HG03575 (cell line): Measurements from ENCODE around the gene RPP40.
"Not testable (repeated sequence)": the region's sequence is repeated elsewhere in the genome, so short reads cannot be mapped to it uniquely, and the experiment has no call there.

Experiments used
- ATAC-seq: cut with Tn5 transposase; IDR thresholded peaks from one replicate; pipeline ENCODE4 v1.9.1; 2021; ENCODE audit not compliant: unreplicated experiment, insufficient number of reproducible peaks, low FRiP score; ENCODE audit errors: extremely low read depth

The RPP40 gene

GRCh38 chr6:5025911-5026819 lies 22.3 kb upstream of the RPP40 start:
- ATAC-seq: no peak

GRCh38 chr6:5023923-5024322 lies 20.1 kb upstream of the RPP40 start:
- ATAC-seq: no peak

- no peak for ATAC-seq
Measured at GRCh38 chr6:5020142-5020541, 16.3 kb upstream of the RPP40 start.

- no peak for ATAC-seq
Measured at GRCh38 chr6:5014072-5014561, 10.3 kb upstream of the RPP40 start.

GRCh38 chr6:5012519-5012918 lies 8.7 kb upstream of the RPP40 start:
- ATAC-seq: no peak

GRCh38 chr6:5011346-5011745 lies 7.5 kb upstream of the RPP40 start:
- ATAC-seq: no peak

- no peak for ATAC-seq
Measured at GRCh38 chr6:5007531-5007930, 3.7 kb upstream of the RPP40 start.

- no peak for ATAC-seq
Measured at GRCh38 chr6:5006222-5006621, 2.4 kb upstream of the RPP40 start.

GRCh38 chr6:5005038-5005433 lies 1.2 kb upstream of the RPP40 start:
- ATAC-seq: not testable (repeated sequence)

GRCh38 chr6:5004373-5005037 lies 668 bp upstream of the RPP40 start:
- no peak for ATAC-seq

GRCh38 chr6:4999586-4999985 lies 4.3 kb downstream of the RPP40 start:
- ATAC-seq: no peak

GRCh38 chr6:4997862-4998261 lies 6.0 kb downstream of the RPP40 start:
- ATAC-seq: no peak

GRCh38 chr6:4994741-4995140 lies 9.1 kb downstream of the RPP40 start:
- no peak for ATAC-seq

GRCh38 chr6:4987432-4987831 lies 16.4 kb downstream of the RPP40 start:
- no peak for ATAC-seq

- no peak for ATAC-seq
Measured at GRCh38 chr6:4986999-4987398, 16.8 kb downstream of the RPP40 start.

GRCh38 chr6:4983322-4983721 lies 20.5 kb downstream of the RPP40 start:
- no peak for ATAC-seq

- no peak for ATAC-seq
Measured at GRCh38 chr6:4981761-4982160, 22.1 kb downstream of the RPP40 start.

GRCh38 chr6:4979426-4979825 lies 24.4 kb downstream of the RPP40 start:
- ATAC-seq: no peak

- no peak for ATAC-seq
Measured at GRCh38 chr6:4977468-4977867, 26.4 kb downstream of the RPP40 start.

- no peak for ATAC-seq
Measured at GRCh38 chr6:4975506-4975905, 28.3 kb downstream of the RPP40 start.
